Kidney epithelial cell (primary cell): ENCODE data around the gene SIX1. TPM values are rescaled to one million over a fixed set of nuclear protein-coding genes. Genes with fewer than 3 reads are reported as not detected.
A peak's percentile ranks its signal among the peaks of the same experiment; 100 is the strongest.

ENCODE experiments used
- DNase-seq: peaks from one replicate; pipeline ENCODE4 v3.0.0-alpha.2; 2010; ENCODE audit warnings: low read depth
- H3K27me3 ChIP-seq: 2 replicates; pipeline ENCODE4 v1.6.0; 2011; ENCODE audit warnings: low read length; ENCODE audit not compliant: control insufficient read depth, insufficient read depth
- H3K36me3 ChIP-seq: 2 replicates; pipeline ENCODE4 v1.5.1; 2011; ENCODE audit warnings: low read length; ENCODE audit not compliant: control insufficient read depth, insufficient read depth
- H3K4me3 ChIP-seq: 2 replicates; pipeline ENCODE4 v1.5.1; 2011; ENCODE audit warnings: low read depth, mild to moderate bottlenecking, control low read depth, low read length
- total RNA-seq: library from RNA; depleted of rRNA; stranded (reverse); fragments of >200 nt; gene quantifications from 2 replicates; pipeline ENCODE4 v1.2.3, GENCODE V29; 2015
- TF ChIP-seq, protein P1 (sequence below): IDR thresholded peaks from 2 replicates; pipeline ENCODE4 v1.5.1; 2011; ENCODE audit warnings: mild to moderate bottlenecking, moderate library complexity, low read length, control low read depth, inconsistent platforms; ENCODE audit not compliant: insufficient read depth, poor library complexity, severe bottlenecking

Gene SIX1
- total RNA-seq, 1 donor from 2014 or later = 3.3 TPM

GRCh38 chr14:60652674-60653651, 3.7 kb upstream of the SIX1 start:
- no peaks in the 10 kb centered on the region for H3K36me3 ChIP-seq
- TF ChIP-seq, protein P1, sequence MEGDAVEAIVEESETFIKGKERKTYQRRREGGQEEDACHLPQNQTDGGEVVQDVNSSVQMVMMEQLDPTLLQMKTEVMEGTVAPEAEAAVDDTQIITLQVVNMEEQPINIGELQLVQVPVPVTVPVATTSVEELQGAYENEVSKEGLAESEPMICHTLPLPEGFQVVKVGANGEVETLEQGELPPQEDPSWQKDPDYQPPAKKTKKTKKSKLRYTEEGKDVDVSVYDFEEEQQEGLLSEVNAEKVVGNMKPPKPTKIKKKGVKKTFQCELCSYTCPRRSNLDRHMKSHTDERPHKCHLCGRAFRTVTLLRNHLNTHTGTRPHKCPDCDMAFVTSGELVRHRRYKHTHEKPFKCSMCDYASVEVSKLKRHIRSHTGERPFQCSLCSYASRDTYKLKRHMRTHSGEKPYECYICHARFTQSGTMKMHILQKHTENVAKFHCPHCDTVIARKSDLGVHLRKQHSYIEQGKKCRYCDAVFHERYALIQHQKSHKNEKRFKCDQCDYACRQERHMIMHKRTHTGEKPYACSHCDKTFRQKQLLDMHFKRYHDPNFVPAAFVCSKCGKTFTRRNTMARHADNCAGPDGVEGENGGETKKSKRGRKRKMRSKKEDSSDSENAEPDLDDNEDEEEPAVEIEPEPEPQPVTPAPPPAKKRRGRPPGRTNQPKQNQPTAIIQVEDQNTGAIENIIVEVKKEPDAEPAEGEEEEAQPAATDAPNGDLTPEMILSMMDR = no peak
- peaks cover 63% of the 10 kb centered on the region for H3K27me3 ChIP-seq
- H3K4me3 ChIP-seq = no peak overlapping the region
- DNase-seq = no peak

DNA sequence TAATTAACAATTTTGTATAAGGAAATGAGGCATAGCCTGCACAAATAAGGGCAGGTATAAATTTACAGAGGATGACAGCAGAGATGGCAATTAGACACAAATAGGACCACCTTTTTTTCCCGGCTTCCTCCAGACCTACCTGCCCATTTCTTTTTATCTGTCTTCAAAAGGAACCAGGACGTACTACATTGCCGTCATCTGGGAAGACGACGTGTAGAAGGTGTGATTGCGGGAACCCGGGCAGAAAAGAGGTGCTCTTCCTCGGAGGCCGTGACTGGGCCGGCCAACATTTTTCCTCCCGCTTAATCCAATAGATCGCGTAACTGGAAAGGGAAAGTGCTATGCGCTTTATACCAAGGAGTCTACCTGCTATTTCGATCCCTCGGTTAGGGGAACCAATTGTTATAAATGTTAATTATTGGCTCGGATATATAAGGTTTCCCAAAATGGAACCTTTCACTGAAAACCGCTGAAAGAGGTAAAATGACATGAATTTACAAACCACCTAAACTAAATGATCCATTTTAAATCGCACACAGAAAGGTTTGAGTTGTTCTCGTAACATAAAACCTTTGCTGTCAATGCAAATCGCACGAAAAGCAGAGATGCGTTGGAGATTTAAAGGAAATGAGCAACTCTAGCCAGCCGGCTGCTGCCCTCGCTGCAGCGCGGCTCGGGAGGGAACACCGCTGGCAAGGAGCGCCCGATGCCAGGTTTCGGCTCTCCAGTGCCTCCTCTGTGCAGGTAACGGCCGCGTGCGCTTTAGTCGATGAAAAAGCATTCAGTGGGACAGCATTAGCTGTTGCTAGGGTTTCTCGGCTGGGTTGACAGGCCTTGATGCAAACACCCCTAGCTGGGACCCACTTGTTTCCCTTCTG, 2.8 kb upstream of the SIX1 start:
- no peak overlapping the region for H3K4me3 ChIP-seq
- H3K36me3 ChIP-seq = no peaks in the 10 kb centered on the region
- no peak for DNase-seq
- TF ChIP-seq, protein P1 = no peak
- H3K27me3 ChIP-seq = peaks cover 67% of the 10 kb centered on the region

DNA sequence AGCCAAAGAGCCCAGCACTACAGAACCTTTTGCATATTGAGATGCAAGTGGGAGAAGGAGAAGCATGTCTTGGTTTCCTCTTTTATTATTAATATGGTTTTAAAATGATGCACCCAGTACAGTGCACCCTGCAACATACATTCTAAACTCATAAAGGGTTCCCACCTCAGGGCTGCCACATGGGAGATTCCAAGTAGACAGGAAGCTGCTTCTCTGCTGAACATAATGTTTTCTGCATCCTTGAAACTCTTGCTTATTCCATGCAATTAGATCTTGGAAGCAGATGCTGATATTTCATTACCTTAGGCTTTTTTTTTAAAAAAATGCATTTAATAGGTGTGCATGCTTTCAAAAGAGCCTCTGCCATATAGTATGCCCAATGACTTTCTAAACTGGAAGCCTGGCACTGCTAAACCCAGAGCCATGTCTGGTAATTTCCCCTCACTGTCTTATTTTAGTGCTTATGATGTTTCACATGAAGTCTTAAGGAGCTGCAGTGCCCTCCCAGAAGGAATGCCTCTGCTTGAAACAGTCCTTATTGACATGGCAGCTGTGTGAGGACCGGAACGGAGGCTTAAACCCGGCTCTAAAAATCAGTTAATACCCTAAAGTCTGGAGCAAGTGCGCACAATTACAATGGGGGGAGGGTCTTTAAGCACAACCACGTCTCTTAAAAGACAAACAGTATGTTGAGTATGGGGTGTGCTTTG, 2.0 kb upstream of the SIX1 start:
- no peaks in the 10 kb centered on the region for H3K36me3 ChIP-seq
- H3K4me3 ChIP-seq = no peak overlapping the region
- no peak for DNase-seq
- TF ChIP-seq, protein P1 = no peak
- H3K27me3 ChIP-seq = peaks cover 67% of the 10 kb centered on the region

DNA sequence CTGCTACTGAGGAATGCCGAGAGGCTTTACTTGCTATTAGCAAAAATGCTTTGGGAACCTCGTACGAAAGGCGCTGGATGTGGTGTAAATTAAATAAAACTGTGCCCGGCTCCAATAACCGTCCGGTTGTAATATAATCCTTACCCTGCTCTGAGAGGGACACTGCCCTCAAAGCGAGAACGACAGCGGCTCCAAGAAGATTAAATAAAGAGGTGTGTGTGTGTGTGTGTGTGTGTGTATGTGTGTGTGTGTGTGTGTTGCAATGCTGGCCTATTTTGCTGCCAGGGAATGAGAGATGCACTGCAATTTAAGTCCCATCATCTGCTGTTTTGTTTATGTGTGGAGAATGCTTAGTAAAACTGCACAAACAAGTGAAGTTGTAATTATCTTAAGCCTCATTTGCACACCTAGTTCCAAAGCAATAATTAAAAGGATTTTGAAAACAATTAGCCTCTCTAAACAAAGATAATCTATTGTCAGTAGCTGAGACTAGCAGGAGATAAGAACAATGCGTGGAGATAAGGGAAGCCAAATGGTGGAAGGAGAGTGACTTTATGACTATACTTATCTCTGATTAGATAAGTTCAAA, 1.2 kb upstream of the SIX1 start:
- DNase-seq = no peak
- H3K27me3 ChIP-seq = peaks cover 61% of the 10 kb centered on the region
- no peak overlapping the region for H3K4me3 ChIP-seq
- TF ChIP-seq, protein P1 = no peak
- no peaks in the 10 kb centered on the region for H3K36me3 ChIP-seq

GRCh38 chr14:60649875-60650372, 647 bp upstream of the SIX1 start:
- H3K4me3 ChIP-seq = peak overlapping the region; percentile 56
- H3K27me3 ChIP-seq = peaks cover 58% of the 10 kb centered on the region
- no peaks in the 10 kb centered on the region for H3K36me3 ChIP-seq
- DNase-seq = no peak
- TF ChIP-seq, protein P1 = no peak
